ENCODE results near the gene MS4A6A. TPM values are rescaled to one million over a fixed set of nuclear protein-coding genes. Genes with fewer than 3 reads are reported as not detected.
A peak's percentile ranks its signal among the peaks of the same experiment; 100 is the strongest.

MS4A6A gene
- total and polyA plus RNA-seq, 9 of the 15 experiments (the other 6 are each of a cell fraction or from before 2014, with no cell fraction given): 0.57 to 9.5 (median 4.2) TPM

DNA sequence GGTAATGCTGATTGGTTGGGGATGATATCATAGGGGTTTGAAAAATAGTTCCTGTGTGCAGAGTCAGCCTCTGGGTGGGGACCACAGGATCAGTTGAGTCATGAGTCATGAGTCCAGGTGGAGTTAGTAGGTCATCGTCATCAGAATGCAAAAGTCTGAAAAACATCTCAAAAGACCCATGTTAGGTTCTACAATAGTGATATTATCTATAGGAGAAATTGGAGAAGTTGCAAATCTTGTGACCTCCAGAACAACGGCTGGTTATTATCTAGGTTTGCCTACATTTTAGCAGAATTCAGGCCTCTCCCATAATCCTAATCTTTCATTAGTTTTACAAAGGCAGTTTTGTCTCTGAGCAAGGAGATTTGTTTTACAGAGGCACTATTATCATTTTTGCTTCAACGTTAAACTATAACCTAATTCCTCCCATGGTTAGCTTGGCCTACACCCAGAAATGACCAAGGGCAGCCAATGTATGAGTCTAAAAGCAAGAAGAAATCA, 55.5 kb downstream of the MS4A6A start (continued):
- TF ChIP-seq, protein P1, sequence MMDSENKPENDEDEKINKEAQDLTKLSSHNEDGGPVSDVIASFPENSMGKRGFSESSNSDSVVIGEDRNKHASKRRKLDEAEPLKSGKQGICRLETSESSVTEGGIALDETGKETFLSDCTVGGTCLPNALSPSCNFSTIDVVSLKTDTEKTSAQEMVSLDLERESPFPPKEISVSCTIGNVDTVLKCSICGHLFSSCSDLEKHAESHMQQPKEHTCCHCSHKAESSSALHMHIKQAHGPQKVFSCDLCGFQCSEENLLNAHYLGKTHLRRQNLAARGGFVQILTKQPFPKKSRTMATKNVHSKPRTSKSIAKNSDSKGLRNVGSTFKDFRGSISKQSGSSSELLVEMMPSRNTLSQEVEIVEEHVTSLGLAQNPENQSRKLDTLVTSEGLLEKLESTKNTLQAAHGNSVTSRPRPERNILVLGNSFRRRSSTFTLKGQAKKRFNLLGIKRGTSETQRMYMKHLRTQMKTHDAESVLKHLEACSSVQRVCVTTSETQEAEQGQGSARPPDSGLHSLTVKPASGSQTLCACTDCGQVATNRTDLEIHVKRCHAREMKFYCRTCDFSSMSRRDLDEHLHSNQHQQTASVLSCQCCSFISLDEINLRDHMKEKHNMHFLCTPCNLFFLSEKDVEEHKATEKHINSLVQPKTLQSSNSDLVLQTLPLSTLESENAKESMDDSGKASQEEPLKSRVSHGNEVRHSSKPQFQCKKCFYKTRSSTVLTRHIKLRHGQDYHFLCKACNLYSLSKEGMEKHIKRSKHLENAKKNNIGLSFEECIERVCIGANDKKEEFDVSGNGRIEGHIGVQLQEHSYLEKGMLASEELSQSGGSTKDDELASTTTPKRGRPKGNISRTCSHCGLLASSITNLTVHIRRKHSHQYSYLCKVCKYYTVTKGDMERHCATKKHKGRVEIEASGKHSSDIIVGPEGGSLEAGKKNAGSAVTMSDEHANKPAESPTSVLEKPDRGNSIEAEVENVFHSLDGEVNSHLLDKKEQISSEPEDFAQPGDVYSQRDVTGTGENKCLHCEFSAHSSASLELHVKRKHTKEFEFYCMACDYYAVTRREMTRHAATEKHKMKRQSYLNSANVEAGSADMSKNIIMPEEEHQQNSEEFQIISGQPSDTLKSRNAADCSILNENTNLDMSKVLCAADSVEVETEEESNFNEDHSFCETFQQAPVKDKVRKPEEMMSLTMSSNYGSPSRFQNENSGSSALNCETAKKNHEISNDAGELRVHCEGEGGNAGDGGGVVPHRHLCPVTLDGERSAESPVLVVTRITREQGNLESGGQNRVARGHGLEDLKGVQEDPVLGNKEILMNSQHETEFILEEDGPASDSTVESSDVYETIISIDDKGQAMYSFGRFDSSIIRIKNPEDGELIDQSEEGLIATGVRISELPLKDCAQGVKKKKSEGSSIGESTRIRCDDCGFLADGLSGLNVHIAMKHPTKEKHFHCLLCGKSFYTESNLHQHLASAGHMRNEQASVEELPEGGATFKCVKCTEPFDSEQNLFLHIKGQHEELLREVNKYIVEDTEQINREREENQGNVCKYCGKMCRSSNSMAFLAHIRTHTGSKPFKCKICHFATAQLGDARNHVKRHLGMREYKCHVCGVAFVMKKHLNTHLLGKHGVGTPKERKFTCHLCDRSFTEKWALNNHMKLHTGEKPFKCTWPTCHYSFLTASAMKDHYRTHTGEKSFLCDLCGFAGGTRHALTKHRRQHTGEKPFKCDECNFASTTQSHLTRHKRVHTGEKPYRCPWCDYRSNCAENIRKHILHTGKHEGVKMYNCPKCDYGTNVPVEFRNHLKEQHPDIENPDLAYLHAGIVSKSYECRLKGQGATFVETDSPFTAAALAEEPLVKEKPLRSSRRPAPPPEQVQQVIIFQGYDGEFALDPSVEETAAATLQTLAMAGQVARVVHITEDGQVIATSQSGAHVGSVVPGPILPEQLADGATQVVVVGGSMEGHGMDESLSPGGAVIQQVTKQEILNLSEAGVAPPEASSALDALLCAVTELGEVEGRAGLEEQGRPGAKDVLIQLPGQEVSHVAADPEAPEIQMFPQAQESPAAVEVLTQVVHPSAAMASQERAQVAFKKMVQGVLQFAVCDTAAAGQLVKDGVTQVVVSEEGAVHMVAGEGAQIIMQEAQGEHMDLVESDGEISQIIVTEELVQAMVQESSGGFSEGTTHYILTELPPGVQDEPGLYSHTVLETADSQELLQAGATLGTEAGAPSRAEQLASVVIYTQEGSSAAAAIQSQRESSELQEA (IDR thresholded peaks at IDR 0.05; ENCODE audit: low read depth): no peak
- peak; percentile 26 to 80; a peak in 3 of 4 replicates for TF ChIP-seq TRIM24 (IDR thresholded peaks at IDR 0.05)
- TF ChIP-seq PHB (CRISPR knock-in tag; IDR thresholded peaks at IDR 0.05): no peak
- TF ChIP-seq NELFE (IDR thresholded peaks at IDR 0.05; ENCODE audit: insufficient read depth, insufficient read length): no peak
- TF ChIP-seq MCM7 (IDR thresholded peaks at IDR 0.05): no peak
- TF ChIP-seq, protein P2, sequence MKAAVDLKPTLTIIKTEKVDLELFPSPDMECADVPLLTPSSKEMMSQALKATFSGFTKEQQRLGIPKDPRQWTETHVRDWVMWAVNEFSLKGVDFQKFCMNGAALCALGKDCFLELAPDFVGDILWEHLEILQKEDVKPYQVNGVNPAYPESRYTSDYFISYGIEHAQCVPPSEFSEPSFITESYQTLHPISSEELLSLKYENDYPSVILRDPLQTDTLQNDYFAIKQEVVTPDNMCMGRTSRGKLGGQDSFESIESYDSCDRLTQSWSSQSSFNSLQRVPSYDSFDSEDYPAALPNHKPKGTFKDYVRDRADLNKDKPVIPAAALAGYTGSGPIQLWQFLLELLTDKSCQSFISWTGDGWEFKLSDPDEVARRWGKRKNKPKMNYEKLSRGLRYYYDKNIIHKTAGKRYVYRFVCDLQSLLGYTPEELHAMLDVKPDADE (conservative IDR thresholded peaks at IDR 0.05; ENCODE audit: control insufficient read depth, low read depth, low read length): no peak
- TF ChIP-seq ZNF766 (CRISPR knock-in tag; conservative IDR thresholded peaks at IDR 0.05): peak; percentile 83
- no peak for TF ChIP-seq RBM17 (IDR thresholded peaks at IDR 0.05; ENCODE audit: borderline replicate concordance, low read depth, low read length)
- TF ChIP-seq ZNF121 (CRISPR knock-in tag; conservative IDR thresholded peaks at IDR 0.05): no peak
- TF ChIP-seq, protein P3, sequence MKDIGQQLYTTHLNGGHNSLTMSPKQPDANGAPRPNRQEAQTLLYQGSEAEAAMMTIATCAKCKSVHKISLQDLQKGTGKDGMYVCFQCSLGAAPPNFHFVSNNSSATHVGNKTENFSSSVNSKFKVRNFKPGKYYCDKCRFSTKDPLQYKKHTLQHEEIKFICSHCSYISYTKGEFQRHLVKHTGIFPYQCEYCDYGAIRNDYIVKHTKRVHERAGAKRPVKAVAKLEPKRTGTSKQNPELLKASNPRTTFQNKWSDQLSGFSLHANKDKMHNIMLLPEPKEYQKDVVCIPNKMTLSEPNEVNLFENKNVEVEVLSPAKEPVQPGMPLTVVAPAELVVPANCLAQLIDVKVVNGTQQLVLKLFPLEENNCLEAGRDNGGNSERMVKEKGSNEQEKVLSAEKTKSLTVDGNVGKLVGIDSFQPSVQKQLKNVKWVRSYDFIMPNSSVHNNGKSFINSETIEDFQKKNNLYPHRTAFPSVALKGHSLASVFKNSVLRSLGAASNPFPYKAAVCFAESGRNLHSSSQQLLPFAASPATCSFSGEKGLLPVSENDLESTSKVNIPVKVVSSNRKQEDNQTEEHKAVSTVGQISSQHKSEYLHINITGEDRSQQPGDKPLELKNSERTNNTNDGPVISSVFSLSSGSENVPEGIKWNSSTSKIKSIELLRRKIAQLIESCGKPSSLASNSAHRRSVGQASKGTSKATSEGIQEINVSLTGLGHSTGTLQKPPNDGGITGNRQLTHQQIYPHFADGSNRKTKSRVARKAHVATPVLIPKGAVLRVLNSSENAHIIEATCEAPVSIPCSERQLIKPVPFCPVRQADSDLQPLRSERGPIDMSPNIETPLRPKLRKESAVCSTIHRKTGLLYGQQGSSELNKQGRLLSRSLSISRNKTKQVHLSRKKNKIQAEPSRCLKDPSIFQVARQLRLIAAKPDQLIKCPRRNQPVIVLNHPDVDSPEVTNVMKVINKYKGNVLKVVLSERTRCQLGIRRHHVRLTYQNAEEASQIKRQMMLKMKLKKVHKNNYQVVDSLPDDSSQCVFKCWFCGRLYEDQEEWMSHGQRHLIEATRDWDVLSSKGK (CRISPR knock-in tag; IDR thresholded peaks at IDR 0.05): no peak
- peak; percentile 94 for TF ChIP-seq FOSL1 (tag; conservative IDR thresholded peaks at IDR 0.05)
- TF ChIP-seq ZBTB8A (IDR thresholded peaks at IDR 0.05; ENCODE audit: partially characterized antibody): no peak
- no peak for TF ChIP-seq CBFA2T2 (conservative IDR thresholded peaks at IDR 0.05)
- TF ChIP-seq ZSCAN29 (IDR thresholded peaks at IDR 0.05): no peak
- no peak for TF ChIP-seq ZNF311 (CRISPR knock-in tag; IDR thresholded peaks at IDR 0.05)
- no peak for TF ChIP-seq L3MBTL2 (IDR thresholded peaks at IDR 0.05)
- no peak for TF ChIP-seq ELF1 (tag; IDR thresholded peaks at IDR 0.05)
- TF ChIP-seq RBFOX2 (IDR thresholded peaks at IDR 0.05; ENCODE audit: low read depth, low read length): no peak

Measured in K562 (cell line).